GM18502 (cell line): ENCODE data around the gene FBXO3.

Experiments used
- ATAC-seq: cut with Tn5 transposase; IDR thresholded peaks from one replicate; pipeline ENCODE4 v1.9.1; 2021; ENCODE audit warnings: mild to moderate bottlenecking; ENCODE audit not compliant: unreplicated experiment, poor library complexity

The FBXO3 gene

GRCh38 chr11:33773404-33773986, 825 bp downstream of the FBXO3 start:
- ATAC-seq, result peak; percentile 30

GRCh38 chr11:33772870-33773269, 1.4 kb downstream of the FBXO3 start:
- no peak for ATAC-seq

- ATAC-seq, result no peak
These were observed 2.0 kb downstream of the FBXO3 start for GRCh38 chr11:33772300-33772699.

GRCh38 chr11:33770236-33770635, 4.1 kb downstream of the FBXO3 start:
- ATAC-seq, result no peak

GRCh38 chr11:33769542-33769941, 4.8 kb downstream of the FBXO3 start:
- ATAC-seq, result no peak

- ATAC-seq, result no peak
These were observed 6.7 kb downstream of the FBXO3 start for GRCh38 chr11:33767624-33768023.

- no peak for ATAC-seq
These were observed 8.2 kb downstream of the FBXO3 start for GRCh38 chr11:33766085-33766484.

GRCh38 chr11:33761471-33761870, 12.8 kb downstream of the FBXO3 start:
- peak; percentile 89 for ATAC-seq

GRCh38 chr11:33753304-33753967, 20.9 kb downstream of the FBXO3 start:
- ATAC-seq, result peak; percentile 99

GRCh38 chr11:33751878-33752277, 22.4 kb downstream of the FBXO3 start:
- no peak for ATAC-seq

- ATAC-seq, result no peak
These were observed 26.3 kb downstream of the FBXO3 start for GRCh38 chr11:33747979-33748378.

GRCh38 chr11:33743291-33743690, 31.0 kb downstream of the FBXO3 start:
- ATAC-seq, result no peak

- no peak for ATAC-seq
These were observed 32.0 kb downstream of the FBXO3 start for GRCh38 chr11:33742249-33742851.

GRCh38 chr11:33741806-33742205, 32.5 kb downstream of the FBXO3 start:
- no peak for ATAC-seq

GRCh38 chr11:33737362-33737821, 36.9 kb downstream of the FBXO3 start:
- no peak for ATAC-seq

- ATAC-seq, result peak; percentile 74
These were observed 38.0 kb downstream of the FBXO3 start, which contains the start of gene CD59 for GRCh38 chr11:33736148-33736812. Gene CD59, minus strand, starts transcription at chr11:33736423. Its CDS starts 13,978 bp downstream, at chr11:33722445.

- ATAC-seq, result peak; percentile 56
These were observed 38.8 kb downstream of the FBXO3 start for GRCh38 chr11:33735271-33736147.

- ATAC-seq, result no peak
These were observed 39.7 kb downstream of the FBXO3 start for GRCh38 chr11:33734441-33735270.

GRCh38 chr11:33733980-33734379, 40.3 kb downstream of the FBXO3 start:
- ATAC-seq, result no peak
